Ishikawa (cell line): ENCODE results near the gene MAP2.

Experiments
- CEBPB ChIP-seq: IDR thresholded peaks from 2 replicates; pipeline ENCODE4 v1.6.1; 2012
- CREB1 ChIP-seq: IDR thresholded peaks from 2 replicates; pipeline ENCODE4 v1.6.1; 2012; ENCODE audit warnings: low read depth
- EGR1 ChIP-seq: IDR thresholded peaks from 2 replicates; pipeline ENCODE4 v1.6.1; 2012
- EP300 ChIP-seq: IDR thresholded peaks from 2 replicates; pipeline ENCODE4 v1.6.1; 2012; ENCODE audit warnings: borderline replicate concordance
- FOXM1 ChIP-seq: IDR thresholded peaks from 2 replicates; pipeline ENCODE4 v1.6.1; 2012; ENCODE audit warnings: low read depth, borderline replicate concordance
- MAX ChIP-seq: IDR thresholded peaks from 2 replicates; pipeline ENCODE4 v1.6.1; 2012
- NFIC ChIP-seq: IDR thresholded peaks from 2 replicates; pipeline ENCODE4 v1.6.1; 2012
- RAD21 ChIP-seq: IDR thresholded peaks from 2 replicates; pipeline ENCODE4 v1.6.1; 2012; ENCODE audit warnings: low read depth
- REST ChIP-seq: IDR thresholded peaks from 2 replicates; pipeline ENCODE4 v1.6.1; 2012; ENCODE audit warnings: low read depth, mild to moderate bottlenecking
- TAF1 ChIP-seq: IDR thresholded peaks from 2 replicates; pipeline ENCODE4 v1.6.1; 2012; ENCODE audit warnings: low read depth, mild to moderate bottlenecking
- TCF12 ChIP-seq: IDR thresholded peaks from 2 replicates; pipeline ENCODE4 v1.6.1; 2012; ENCODE audit warnings: low read depth
- TEAD4 ChIP-seq: IDR thresholded peaks from 2 replicates; pipeline ENCODE4 v1.6.1; 2012
- YY1 ChIP-seq: IDR thresholded peaks from 2 replicates; pipeline ENCODE4 v1.6.1; 2012; ENCODE audit warnings: low read depth
- ZBTB7A ChIP-seq: IDR thresholded peaks from 2 replicates; pipeline ENCODE4 v1.6.1; 2012; ENCODE audit warnings: low read depth
- TF ChIP-seq, protein P1 (sequence below): IDR thresholded peaks from 2 replicates; pipeline ENCODE4 v1.6.1; 2012

MAP2 gene

GRCh38 chr2:209614690-209615369 is 191.0 kb downstream of the MAP2 start:
- TF ChIP-seq RAD21 (no peak), NFIC (no peak), MAX (no peak), TCF12 (no peak), EP300 (no peak), REST (no peak)
- TF ChIP-seq, protein P1, sequence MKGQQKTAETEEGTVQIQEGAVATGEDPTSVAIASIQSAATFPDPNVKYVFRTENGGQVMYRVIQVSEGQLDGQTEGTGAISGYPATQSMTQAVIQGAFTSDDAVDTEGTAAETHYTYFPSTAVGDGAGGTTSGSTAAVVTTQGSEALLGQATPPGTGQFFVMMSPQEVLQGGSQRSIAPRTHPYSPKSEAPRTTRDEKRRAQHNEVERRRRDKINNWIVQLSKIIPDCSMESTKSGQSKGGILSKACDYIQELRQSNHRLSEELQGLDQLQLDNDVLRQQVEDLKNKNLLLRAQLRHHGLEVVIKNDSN, result no peak

GRCh38 chr2:209619782-209620181 is 195.9 kb downstream of the MAP2 start:
- TF ChIP-seq ZBTB7A (no peak), TCF12 (no peak), TEAD4 (no peak), RAD21 (no peak), TAF1 (no peak), EGR1 (no peak), CREB1 (no peak), MAX (no peak), YY1 (no peak), REST (no peak), CEBPB (no peak), NFIC (no peak), FOXM1 (no peak), EP300 (no peak)
- TF ChIP-seq, protein P1, result no peak

DNA sequence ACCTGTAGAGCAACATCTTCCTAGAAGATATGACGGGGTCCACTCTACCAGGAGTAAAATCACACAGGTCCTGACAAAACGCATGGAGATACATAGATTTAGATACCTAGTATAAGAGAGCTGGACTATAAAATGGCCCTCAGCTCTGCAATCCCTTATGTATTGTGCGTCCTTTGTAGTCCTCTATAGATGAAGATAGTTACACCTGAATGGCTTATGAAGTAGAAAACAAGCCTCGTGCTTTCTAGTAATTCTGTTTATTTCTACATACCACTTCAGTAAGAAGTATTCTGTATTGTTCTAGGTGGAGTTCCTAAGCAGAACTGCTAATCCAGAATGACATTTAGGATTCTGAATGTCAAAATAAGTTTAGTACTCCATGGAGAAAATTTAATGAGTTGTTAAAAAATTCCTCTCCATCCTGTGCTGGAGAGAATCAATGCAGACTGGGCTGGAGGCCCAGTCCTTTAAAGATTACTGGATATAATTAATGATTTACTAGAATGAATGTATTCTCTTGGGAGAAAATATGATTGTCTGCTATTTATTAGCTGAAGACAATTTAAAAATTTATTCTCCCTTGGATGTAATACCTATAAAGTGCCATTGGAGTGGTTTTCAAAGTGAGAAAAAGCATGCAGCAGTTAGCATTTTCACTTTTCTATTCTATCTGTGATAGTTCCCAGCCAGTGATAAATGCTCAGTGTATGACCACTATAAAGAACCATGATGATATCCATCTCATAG is 200.5 kb downstream of the MAP2 start:
- TF ChIP-seq CEBPB, result no peak
- no peak for TF ChIP-seq FOXM1
- TF ChIP-seq EGR1, result no peak
- no peak for TF ChIP-seq REST
- no peak for TF ChIP-seq CREB1
- no peak for TF ChIP-seq TCF12
- TF ChIP-seq, protein P1, result no peak
- TF ChIP-seq TEAD4, result no peak
- no peak for TF ChIP-seq NFIC
- TF ChIP-seq ZBTB7A, result no peak
- no peak for TF ChIP-seq TAF1
- no peak for TF ChIP-seq RAD21
- no peak for TF ChIP-seq EP300
- TF ChIP-seq YY1, result no peak

DNA sequence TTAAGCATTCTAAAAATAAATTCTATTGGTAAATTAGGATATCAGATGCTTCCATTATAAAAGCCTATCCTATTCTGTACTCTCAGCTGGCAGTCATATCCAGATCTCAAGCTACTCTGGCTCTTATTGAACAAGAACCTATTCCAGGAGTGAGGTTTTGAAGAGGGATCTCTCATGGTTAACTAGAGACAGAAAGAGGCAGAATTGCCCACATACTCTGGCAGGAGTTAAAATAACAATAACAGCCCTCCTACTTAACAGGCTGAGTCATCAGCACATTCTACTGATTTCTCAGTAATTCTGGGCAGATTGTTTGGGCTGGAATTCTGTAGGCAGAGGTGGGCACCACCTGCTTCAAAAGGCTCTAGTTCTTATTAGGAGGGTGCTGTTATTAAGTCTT is 205.8 kb downstream of the MAP2 start:
- TF ChIP-seq, protein P1, result no peak
- no peak for TF ChIP-seq RAD21
- TF ChIP-seq MAX, result no peak
- no peak for TF ChIP-seq EP300
- TF ChIP-seq CEBPB, result no peak
- no peak for TF ChIP-seq TAF1
- no peak for TF ChIP-seq ZBTB7A
- TF ChIP-seq TEAD4, result no peak
- no peak for TF ChIP-seq YY1
- TF ChIP-seq CREB1, result no peak
- no peak for TF ChIP-seq TCF12
- no peak for TF ChIP-seq EGR1
- TF ChIP-seq NFIC, result no peak
- TF ChIP-seq REST, result no peak
- no peak for TF ChIP-seq FOXM1
